ENCODE results near the gene MLLT3.

The MLLT3 gene

GRCh38 chr9:20511686-20512085 lies 110.6 kb downstream of the MLLT3 start:
- no peak for TF ChIP-seq ZNF274 (IDR thresholded peaks at IDR 0.05; ENCODE audit: low read depth, low read length)
- H3K4me3 ChIP-seq (ENCODE audit: low read length), result no peak overlapping the region

- TF ChIP-seq ZNF274 (IDR thresholded peaks at IDR 0.05; ENCODE audit: low read depth, low read length), result no peak
- H3K4me3 ChIP-seq (ENCODE audit: low read length), result no peak overlapping the region
Observed at GRCh38 chr9:20509466-20509865, 112.8 kb downstream of the MLLT3 start.

GRCh38 chr9:20508242-20508641 lies 114.1 kb downstream of the MLLT3 start:
- no peak for TF ChIP-seq ZNF274 (IDR thresholded peaks at IDR 0.05; ENCODE audit: low read depth, low read length)
- no peak overlapping the region for H3K4me3 ChIP-seq (ENCODE audit: low read length)

GRCh38 chr9:20507431-20507830 lies 114.9 kb downstream of the MLLT3 start:
- H3K4me3 ChIP-seq (ENCODE audit: low read length), result no peak overlapping the region
- TF ChIP-seq ZNF274 (IDR thresholded peaks at IDR 0.05; ENCODE audit: low read depth, low read length), result no peak

GRCh38 chr9:20506099-20506900 lies 116.0 kb downstream of the MLLT3 start:
- no peak overlapping the region for H3K4me3 ChIP-seq (ENCODE audit: low read length)
- no peak for TF ChIP-seq ZNF274 (IDR thresholded peaks at IDR 0.05; ENCODE audit: low read depth, low read length)

- no peak overlapping the region for H3K4me3 ChIP-seq (ENCODE audit: low read length)
- no peak for TF ChIP-seq ZNF274 (IDR thresholded peaks at IDR 0.05; ENCODE audit: low read depth, low read length)
Observed at GRCh38 chr9:20505574-20505973, 116.7 kb downstream of the MLLT3 start.

GRCh38 chr9:20504930-20505329 lies 117.4 kb downstream of the MLLT3 start:
- TF ChIP-seq ZNF274 (IDR thresholded peaks at IDR 0.05; ENCODE audit: low read depth, low read length), result no peak
- no peak overlapping the region for H3K4me3 ChIP-seq (ENCODE audit: low read length)

GRCh38 chr9:20500101-20500500 lies 122.2 kb downstream of the MLLT3 start:
- H3K4me3 ChIP-seq (ENCODE audit: low read length), result no peak overlapping the region
- TF ChIP-seq ZNF274 (IDR thresholded peaks at IDR 0.05; ENCODE audit: low read depth, low read length), result no peak

GRCh38 chr9:20499013-20499412 lies 123.3 kb downstream of the MLLT3 start:
- no peak for TF ChIP-seq ZNF274 (IDR thresholded peaks at IDR 0.05; ENCODE audit: low read depth, low read length)
- H3K4me3 ChIP-seq (ENCODE audit: low read length), result no peak overlapping the region

- no peak for TF ChIP-seq ZNF274 (IDR thresholded peaks at IDR 0.05; ENCODE audit: low read depth, low read length)
- no peak overlapping the region for H3K4me3 ChIP-seq (ENCODE audit: low read length)
Observed at GRCh38 chr9:20496328-20496727, 126.0 kb downstream of the MLLT3 start.

- no peak overlapping the region for H3K4me3 ChIP-seq (ENCODE audit: low read length)
- TF ChIP-seq ZNF274 (IDR thresholded peaks at IDR 0.05; ENCODE audit: low read depth, low read length), result no peak
Observed at GRCh38 chr9:20495098-20495497, 127.2 kb downstream of the MLLT3 start.

GRCh38 chr9:20494035-20494434 lies 128.3 kb downstream of the MLLT3 start:
- H3K4me3 ChIP-seq (ENCODE audit: low read length), result no peak overlapping the region
- TF ChIP-seq ZNF274 (IDR thresholded peaks at IDR 0.05; ENCODE audit: low read depth, low read length), result no peak

GRCh38 chr9:20492772-20493171 lies 129.5 kb downstream of the MLLT3 start:
- no peak overlapping the region for H3K4me3 ChIP-seq (ENCODE audit: low read length)
- no peak for TF ChIP-seq ZNF274 (IDR thresholded peaks at IDR 0.05; ENCODE audit: low read depth, low read length)

GRCh38 chr9:20491612-20492011 lies 130.7 kb downstream of the MLLT3 start:
- no peak overlapping the region for H3K4me3 ChIP-seq (ENCODE audit: low read length)
- no peak for TF ChIP-seq ZNF274 (IDR thresholded peaks at IDR 0.05; ENCODE audit: low read depth, low read length)

- H3K4me3 ChIP-seq (ENCODE audit: low read length), result no peak overlapping the region
- no peak for TF ChIP-seq ZNF274 (IDR thresholded peaks at IDR 0.05; ENCODE audit: low read depth, low read length)
Observed at GRCh38 chr9:20490246-20490834, 132.0 kb downstream of the MLLT3 start.

Measured in GM08714 (cell line).